K562 (cell line): Measurements from ENCODE around the gene ACTR5.

ENCODE experiments used
- KDM1A ChIP-seq, 2 experiments: fragments of 450-650 bp; IDR thresholded peaks; 2 replicates each; pipeline ENCODE4 v1.6.1; 2016; ENCODE audit warnings: mild to moderate bottlenecking in 2 of 2
- LARP7 ChIP-seq: fragments of 450-650 bp; IDR thresholded peaks from 2 replicates; pipeline ENCODE4 v1.6.1; 2016
- ZNF512 ChIP-seq: IDR thresholded peaks from 2 replicates; pipeline ENCODE4 v1.6.1; 2016; ENCODE audit warnings: missing genetic modification characterization, missing compliant biosample characterization
- TF ChIP-seq, protein P1 (sequence below), 3 experiments: IDR thresholded peaks in 2 of 3; conservative IDR thresholded peaks in 1 of 3; 2 replicates each; pipeline ENCODE4 v1.5.1; 2011 to 2012; ENCODE audit warnings: low read length in 3 of 3, mild to moderate bottlenecking in 3 of 3, control low read depth in 2 of 3, improper control_type of control experiment in 1 of 3, inconsistent platforms in 1 of 3, low read depth in 1 of 3, mixed read lengths in 1 of 3, moderate library complexity in 1 of 3; ENCODE audit not compliant: insufficient read depth in 2 of 3

- TF ChIP-seq KDM1A (IDR thresholded peaks at IDR 0.05) (no peak), ZNF512 (no peak), LARP7 (no peak)
- TF ChIP-seq, protein P1, sequence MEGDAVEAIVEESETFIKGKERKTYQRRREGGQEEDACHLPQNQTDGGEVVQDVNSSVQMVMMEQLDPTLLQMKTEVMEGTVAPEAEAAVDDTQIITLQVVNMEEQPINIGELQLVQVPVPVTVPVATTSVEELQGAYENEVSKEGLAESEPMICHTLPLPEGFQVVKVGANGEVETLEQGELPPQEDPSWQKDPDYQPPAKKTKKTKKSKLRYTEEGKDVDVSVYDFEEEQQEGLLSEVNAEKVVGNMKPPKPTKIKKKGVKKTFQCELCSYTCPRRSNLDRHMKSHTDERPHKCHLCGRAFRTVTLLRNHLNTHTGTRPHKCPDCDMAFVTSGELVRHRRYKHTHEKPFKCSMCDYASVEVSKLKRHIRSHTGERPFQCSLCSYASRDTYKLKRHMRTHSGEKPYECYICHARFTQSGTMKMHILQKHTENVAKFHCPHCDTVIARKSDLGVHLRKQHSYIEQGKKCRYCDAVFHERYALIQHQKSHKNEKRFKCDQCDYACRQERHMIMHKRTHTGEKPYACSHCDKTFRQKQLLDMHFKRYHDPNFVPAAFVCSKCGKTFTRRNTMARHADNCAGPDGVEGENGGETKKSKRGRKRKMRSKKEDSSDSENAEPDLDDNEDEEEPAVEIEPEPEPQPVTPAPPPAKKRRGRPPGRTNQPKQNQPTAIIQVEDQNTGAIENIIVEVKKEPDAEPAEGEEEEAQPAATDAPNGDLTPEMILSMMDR (IDR thresholded peaks at IDR 0.05 in 2 of 3, conservative IDR thresholded peaks at IDR 0.05 in 1 of 3; ENCODE audit: insufficient read depth in 2 of 3, low read depth in 1 of 3, low read length in 3 of 3) = no peak
These were observed 34.0 kb upstream of the ACTR5 start for GRCh38 chr20:38714308-38714707.
